Raji (cell line): ENCODE data around the gene OR52E2.

Experiments used
- POLR2A ChIP-seq: IDR thresholded peaks from 2 replicates; pipeline ENCODE4 v1.6.1; 2011; ENCODE audit warnings: low read depth, low read length, control low read depth; ENCODE audit not compliant: insufficient read depth

The OR52E2 gene

DNA sequence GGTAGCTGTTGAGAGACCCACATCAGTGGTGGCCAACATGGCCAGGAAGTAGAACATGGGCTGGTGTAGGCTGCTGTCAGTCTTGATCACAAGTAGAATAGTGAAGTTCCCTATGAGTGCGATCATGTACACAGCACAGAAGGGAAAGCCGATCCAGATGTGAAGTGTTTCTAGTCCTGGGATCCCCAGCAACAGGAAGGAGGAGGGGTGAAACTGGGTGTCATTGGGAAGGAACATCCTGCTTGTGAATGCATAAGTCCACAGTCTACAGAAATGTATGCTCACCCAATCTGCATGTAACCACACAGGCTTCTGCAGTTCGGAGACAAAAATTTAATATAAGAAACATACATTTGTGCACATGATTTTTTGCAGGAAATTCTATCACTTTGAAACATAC, at the start of gene OR52E2:
Gene OR52E2, minus strand, starts transcription at position 237 of the 400 bp plus-strand sequence. Its CDS starts 0 bp downstream, at position 237.
- no peak for TF ChIP-seq POLR2A

DNA sequence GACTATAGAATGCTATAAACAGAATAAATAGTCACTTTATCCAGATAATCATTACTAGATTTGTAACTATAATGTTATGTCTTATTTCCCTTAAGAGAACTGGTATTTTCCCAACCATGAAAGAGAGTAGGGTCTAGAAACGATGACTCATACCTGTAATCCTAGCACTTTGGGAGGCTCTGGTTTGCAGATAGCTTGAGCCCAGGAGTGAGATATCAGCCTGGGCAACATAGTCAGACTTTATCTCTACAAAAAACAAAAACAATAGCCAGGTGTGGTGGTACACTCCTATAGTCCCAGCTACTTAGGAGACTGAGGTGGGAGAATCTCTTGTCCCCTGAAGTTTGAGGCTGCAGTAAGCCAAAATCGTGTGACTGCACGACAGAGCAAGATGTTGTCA, 47.9 kb upstream of the OR52E2 start:
- TF ChIP-seq POLR2A = no peak

DNA sequence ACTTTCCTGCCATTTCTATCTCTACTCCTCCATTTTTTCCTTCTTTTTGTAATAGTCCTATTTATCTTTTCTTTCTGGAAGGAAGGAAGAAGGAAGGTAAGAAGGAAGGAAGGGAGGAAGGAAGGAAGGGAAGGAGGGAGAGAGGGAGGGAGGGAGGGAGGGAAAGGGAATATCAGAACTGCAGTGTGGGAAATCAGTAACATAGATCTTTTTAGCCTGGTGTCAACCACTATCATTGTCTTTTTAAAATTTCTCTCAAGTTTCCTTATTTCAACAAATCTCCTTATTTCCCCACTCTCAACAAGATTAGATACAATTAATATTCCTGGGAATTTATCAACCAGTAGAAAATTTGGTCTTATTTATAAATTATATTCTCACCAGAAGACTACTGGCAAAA, 43.6 kb upstream of the OR52E2 start:
- no peak for TF ChIP-seq POLR2A

DNA sequence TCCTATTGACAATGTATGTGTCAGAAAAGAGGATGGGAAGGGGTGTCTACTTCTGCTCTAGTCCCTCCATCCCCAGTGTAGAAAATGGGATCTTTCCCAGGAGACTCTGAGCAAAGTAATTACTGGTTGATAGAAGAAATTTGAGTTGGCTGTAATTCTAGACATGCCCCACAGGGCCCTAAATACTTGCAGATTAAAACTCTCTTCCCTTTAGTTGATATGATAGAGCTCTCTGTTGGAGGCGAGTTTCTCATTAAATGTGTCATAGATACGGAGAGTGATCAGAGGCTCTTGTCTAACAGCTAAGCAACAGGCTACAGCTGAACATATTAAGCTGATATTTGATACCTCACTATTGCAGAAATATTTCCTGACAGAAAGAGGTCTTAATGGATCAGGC, 42.8 kb upstream of the OR52E2 start:
- TF ChIP-seq POLR2A = no peak

DNA sequence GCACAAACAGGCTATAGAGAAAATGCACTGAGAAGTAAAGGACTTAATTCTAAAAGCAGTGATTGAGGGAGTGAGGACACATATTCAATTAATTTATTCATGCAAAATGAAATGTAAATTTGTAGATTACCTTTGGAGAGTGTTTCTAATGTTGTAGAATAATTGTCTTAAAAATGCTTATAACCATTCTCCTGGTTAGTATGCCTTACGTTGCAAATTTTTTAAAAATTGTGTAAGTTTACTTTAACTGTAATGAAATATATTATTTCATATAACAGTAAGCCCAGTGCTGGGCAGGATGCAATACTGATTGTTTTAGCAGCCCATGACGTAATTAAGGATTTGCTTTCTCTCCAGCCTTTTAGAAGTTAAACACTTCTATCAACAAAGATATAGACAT, 36.6 kb upstream of the OR52E2 start:
- TF ChIP-seq POLR2A = no peak

DNA sequence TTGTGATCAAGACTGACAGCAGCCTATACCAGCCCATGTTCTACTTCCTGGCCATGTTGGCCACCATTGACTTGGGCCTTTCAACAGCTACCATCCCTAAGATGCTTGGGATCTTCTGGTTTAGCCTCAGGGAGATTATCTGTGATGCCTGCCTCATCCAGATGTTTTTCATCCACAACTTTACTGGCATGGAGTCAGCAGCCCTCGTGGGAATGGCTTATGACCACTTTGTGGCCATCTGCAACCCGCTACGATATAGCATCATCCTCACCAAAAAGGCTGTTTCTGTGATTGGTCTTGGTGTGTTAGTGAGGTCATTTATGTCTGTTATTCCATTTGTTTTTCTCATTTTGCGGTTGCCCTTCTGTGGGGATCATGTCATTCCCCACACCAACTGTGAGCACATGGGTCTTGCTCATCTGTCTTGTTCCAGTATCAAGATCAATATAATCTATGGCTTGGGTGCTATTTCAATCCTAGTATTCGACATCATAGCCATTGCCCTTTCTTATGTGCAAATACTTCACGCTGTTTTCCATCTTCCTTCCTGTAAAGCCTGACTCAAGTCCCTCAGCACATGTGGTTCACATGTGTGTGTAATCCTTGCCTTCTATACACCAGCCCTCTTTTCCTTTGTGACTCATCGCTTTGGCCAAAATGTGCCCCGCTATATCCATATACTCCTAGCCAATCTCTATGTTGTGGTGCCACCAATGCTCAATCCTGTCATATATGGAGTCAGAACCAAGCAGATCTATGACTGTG, 33.6 kb upstream of the OR52E2 start:
- no peak for TF ChIP-seq POLR2A

DNA sequence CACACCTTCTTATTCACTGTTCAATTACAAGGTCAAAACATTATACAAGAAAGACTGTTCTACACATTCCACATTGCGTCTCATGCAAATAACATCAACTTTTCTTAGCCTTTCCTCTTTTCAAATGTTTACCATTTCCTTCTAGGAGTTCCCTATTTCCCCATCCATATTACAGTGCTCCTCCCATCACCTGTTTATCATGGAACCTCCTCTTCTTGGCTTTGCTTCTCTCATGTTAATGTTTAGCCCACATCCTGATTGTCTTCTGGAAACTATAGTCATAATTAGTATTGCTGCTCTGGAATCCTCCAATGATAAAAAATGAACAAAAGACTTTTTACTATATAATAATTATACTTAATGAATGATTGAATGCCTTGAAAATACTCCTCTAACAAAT, 31.2 kb upstream of the OR52E2 start:
- TF ChIP-seq POLR2A = no peak

DNA sequence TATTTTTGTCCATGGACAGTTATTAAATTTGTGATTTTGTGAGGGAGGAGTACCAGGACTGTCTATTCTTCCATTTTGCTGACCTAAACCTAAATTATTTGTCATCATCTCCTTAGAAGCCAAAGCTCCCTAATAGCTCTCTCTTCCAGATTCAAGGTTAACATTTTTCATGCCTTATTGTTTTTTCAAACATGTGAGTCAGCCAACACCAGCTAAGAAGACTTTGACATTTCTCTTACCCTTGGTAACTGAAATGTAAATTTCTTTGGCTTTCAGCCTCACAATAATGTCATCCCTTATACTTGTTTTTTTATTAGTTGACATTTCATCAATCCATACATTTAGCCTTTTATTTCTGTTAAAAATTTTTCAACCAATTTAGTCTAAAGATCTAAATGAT, 29.1 kb upstream of the OR52E2 start:
- TF ChIP-seq POLR2A = no peak

DNA sequence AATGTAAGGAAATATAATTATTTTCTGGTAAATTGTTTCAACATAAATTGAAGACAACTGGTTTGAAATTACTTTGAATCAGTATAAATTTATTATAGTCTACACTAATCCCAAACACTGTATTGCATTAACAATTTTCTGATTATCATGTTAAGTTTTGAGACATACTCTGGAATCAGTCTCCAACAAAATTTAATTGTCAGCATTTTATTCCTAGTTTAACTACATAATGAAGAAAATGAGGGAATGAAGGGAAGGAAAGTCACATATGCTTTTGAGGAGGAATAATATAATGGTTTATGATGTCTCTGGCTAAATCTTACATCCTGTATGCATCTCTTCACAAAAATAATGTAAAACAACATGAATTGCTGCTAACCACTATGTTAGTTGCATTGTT, 24.2 kb upstream of the OR52E2 start:
- TF ChIP-seq POLR2A = no peak

DNA sequence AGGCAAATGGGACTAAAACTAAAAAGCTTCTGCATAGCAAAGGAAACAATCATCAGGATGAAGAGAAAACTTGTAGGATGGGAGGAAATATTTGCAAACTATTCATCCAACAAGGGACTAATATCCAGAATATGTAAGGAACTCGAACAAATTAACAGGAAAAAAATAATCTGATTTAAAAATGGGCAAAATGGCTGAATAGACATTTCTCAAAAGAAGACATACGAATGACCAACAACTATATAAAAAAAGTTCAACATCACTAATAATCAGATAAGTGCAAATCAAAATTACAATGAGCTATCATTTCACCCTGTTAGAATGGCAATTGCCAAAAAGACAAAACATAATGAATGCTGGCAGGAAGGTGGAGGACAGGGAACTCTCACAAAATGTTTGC, 22.0 kb upstream of the OR52E2 start:
- TF ChIP-seq POLR2A = no peak

DNA sequence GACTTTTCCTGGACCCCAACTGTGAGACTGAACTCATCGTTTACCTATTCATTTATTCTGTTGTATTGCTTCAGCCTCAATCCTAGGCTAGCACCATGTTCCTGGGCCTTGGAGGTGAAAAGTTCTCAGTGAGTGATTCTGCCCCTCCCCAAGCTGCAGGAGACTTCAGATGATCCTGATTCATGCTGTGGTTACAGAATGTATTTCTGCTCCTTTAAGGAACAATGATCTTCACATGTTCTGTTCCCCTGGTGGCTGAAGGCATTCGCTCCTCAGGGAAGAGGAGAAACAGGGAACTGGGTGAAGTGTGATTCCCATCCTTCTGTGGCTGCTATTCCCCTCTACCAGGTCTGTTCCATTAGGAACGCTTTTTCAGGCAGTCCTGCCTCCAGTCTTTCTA, 12.4 kb upstream of the OR52E2 start:
- TF ChIP-seq POLR2A = no peak

DNA sequence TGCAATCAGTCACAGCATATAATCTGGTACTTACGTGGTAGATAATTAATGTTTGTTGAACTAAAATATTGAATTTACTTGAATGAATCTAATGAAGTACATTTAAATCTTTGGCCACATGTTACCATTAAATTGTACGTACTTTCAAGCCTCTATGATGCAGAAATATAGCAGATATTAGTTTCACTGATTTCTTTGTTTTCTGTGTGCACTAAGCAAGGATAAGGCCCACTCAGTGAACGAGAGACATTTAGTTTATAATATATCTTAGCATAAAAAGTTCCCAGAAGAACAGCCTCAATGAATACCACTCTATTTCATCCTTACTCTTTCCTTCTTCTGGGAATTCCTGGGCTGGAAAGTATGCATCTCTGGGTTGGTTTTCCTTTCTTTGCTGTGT, 9.8 kb upstream of the OR52E2 start, which contains the start of gene OR52E1:
Gene OR52E1, plus strand, starts transcription at position 301 of the 400 bp plus-strand sequence.
- TF ChIP-seq POLR2A = no peak

DNA sequence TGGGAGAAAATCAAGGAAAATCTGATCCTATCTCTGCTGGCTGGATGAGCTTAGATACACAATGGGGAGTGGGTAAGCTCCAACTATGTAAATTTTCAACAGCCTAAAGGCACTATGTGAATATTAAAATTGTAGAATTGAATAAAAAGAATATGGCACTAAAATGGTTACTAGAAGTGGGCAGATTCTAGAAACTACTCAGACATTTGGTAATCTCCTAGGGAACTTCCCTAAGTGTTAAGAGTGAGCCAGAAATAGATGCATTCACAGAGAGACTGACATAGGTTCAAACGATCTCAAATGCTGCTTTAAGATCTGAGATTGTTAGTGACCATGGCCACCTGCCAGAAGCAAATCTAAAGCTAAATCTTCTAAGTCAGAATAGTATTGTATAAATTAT, 5.6 kb upstream of the OR52E2 start:
- no peak for TF ChIP-seq POLR2A

DNA sequence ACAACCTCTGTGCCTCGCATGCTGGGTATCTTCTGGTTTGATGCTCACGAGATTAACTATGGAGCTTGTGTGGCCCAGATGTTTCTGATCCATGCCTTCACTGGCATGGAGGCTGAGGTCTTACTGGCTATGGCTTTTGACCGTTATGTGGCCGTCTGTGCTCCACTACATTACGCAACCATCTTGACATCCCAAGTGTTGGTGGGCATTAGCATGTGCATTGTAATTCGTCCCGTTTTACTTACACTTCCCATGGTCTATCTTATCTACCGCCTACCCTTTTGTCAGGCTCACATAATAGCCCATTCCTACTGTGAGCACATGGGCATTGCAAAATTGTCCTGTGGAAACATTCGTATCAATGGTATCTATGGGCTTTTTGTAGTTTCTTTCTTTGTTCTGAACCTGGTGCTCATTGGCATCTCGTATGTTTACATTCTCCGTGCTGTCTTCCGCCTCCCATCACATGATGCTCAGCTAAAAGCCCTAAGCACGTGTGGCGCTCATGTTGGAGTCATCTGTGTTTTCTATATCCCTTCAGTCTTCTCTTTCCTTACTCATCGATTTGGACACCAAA, 12.6 kb downstream of the OR52E2 start:
- no peak for TF ChIP-seq POLR2A

DNA sequence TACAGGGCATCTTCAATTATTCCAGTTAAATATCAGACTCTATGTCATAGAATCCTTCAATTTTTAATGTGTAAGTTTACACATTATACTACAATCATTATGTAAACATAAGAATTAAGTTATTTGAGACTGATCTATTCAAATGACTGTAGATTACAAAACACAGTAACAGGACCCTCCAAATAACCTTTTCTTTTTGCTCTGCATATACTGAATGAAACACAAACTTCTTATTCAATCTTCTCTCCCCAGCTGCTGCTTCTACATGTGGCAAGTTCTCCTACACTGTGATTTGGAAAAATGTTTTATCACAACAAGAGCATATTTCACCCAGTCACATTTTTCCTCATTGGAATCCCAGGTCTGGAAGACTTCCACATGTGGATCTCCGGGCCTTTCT, 13.2 kb downstream of the OR52E2 start, which contains the start of gene OR52J3:
Gene OR52J3, plus strand, starts transcription at position 301 of the 400 bp plus-strand sequence. Its CDS starts 0 bp downstream, at position 301.
- no peak for TF ChIP-seq POLR2A

DNA sequence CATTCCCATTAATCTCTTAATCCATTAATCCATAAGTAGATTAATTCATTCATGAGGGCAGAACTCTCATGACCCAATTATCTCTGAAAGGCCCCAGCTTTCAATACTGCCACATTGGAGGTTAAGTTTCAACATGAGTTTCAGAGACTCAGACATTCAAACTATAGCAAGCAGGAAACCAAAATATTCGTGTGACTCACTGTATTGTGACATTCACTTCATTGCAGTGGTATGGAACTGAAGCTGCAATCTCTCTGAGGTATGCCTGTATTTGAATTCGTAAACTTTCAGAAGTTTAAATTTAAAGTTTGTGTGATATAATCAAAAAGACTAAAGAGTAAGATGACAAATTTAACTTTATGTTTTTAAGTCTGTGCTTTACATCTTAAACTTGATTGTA, 16.0 kb downstream of the OR52E2 start:
- TF ChIP-seq POLR2A = no peak

DNA sequence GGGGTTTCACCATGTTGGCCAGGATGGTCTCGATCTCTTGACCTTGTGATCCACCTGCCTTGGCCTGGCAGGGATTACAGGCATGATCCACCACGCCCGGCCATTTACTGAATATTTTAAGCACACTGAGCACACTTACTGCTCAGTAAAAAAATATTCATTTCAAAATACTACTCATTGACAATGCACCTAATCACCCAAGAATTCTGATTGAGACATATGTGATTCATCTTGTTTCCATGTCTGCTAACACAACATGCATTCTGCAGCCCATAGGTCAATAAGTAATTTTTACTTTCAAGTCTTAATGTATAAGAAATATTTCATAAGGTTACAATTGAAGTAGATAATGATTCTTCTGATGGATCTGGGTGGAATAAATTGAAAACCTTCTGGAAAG, 17.3 kb downstream of the OR52E2 start:
- no peak for TF ChIP-seq POLR2A

DNA sequence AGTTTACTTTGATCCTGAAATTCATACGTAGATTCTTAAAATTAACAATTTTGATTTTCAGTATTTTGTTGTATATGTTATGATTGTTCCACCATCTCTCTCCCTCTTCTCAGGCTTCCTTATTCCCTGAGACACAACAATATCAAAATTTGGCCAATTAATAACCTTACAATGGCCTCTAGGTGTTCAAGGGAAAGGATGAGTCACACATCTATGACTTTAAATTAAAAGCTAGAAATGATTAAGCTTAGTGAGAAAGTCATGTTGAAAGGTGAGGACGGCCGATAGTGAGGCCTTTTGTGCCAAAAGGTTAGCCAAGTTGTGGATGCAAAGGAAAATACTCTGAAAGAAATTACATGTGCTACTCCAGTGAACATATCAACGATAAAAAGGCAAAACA, 18.6 kb downstream of the OR52E2 start:
- no peak for TF ChIP-seq POLR2A
